ENCODE data around the gene PEX14. TPM values are rescaled to one million over a fixed set of nuclear protein-coding genes. Genes with fewer than 3 reads are reported as not detected.
"Not testable (repeated sequence)": the region's sequence is repeated elsewhere in the genome, so short reads cannot be mapped to it uniquely, and the experiment has no call there.

The PEX14 gene
- polyA plus RNA-seq (2013, experiment 1 of 2): 24.7 TPM
- 20.1 TPM for polyA plus RNA-seq (2013, experiment 2 of 2)

GRCh38 chr1:10474613-10475507, at the start of gene PEX14:
PEX14 (plus strand) TSS chr1:10474950; CDS start chr1:10474967, 17 bp downstream.
- peak within 1 kb of the TSS; percentile 82 for H3K4me3 ChIP-seq (ENCODE audit: extremely low read depth, insufficient read depth, low read length, poor library complexity, severe bottlenecking)
- H3K36me3 ChIP-seq (ENCODE audit: control insufficient read depth, insufficient read depth, low read length): peaks cover 17% of the 10 kb centered on the region
- peaks cover 7% of the 10 kb centered on the region for H3K4me1 ChIP-seq (ENCODE audit: control insufficient read depth, insufficient read depth, low read length, poor library complexity, severe bottlenecking)
- H3K9me3 ChIP-seq (ENCODE audit: control insufficient read depth, low read length): no peaks in the 10 kb centered on the region
- 17 to 21% methylated on average over 33 to 40 of the region's 50 CpGs for WGBS, 2 experiments (ENCODE audit: insufficient coverage in 2 of 2)
- H3K27ac ChIP-seq (ENCODE audit: low read depth, low read length, severe bottlenecking): peak within 1 kb of the TSS; percentile 41

- H3K27ac ChIP-seq (ENCODE audit: low read depth, low read length, severe bottlenecking): not testable (repeated sequence)
- 96 to 97% methylated on average over 8 to 14 of the region's 21 CpGs for WGBS, 2 experiments (ENCODE audit: insufficient coverage in 2 of 2)
Measured at GRCh38 chr1:10425826-10426534, 48.8 kb upstream of the PEX14 start.

GRCh38 chr1:10426535-10426848, 48.3 kb upstream of the PEX14 start:
- H3K9me3 ChIP-seq (ENCODE audit: control insufficient read depth, low read length); H3K4me1 ChIP-seq (ENCODE audit: control insufficient read depth, insufficient read depth, low read length, poor library complexity, severe bottlenecking); H3K4me3 ChIP-seq (ENCODE audit: extremely low read depth, insufficient read depth, low read length, poor library complexity, severe bottlenecking); H3K36me3 ChIP-seq (ENCODE audit: control insufficient read depth, insufficient read depth, low read length); H3K27ac ChIP-seq (ENCODE audit: low read depth, low read length, severe bottlenecking): not testable (repeated sequence)
- 99% methylated on average over 12 of the region's 21 CpGs; no CpG with 5 or more reads in 1 of the 2 experiments for WGBS, 2 experiments (ENCODE audit: insufficient coverage in 2 of 2)

More at GRCh38 chr1:10425826-10426534, 48.8 kb upstream of the PEX14 start:
- H3K4me1 ChIP-seq (ENCODE audit: control insufficient read depth, insufficient read depth, low read length, poor library complexity, severe bottlenecking); H3K9me3 ChIP-seq (ENCODE audit: control insufficient read depth, low read length); H3K4me3 ChIP-seq (ENCODE audit: extremely low read depth, insufficient read depth, low read length, poor library complexity, severe bottlenecking): not testable (repeated sequence)
- peaks cover 14% of the 10 kb centered on the region for H3K36me3 ChIP-seq (ENCODE audit: control insufficient read depth, insufficient read depth, low read length)

GRCh38 chr1:10428984-10429383, 45.8 kb upstream of the PEX14 start:
- 77 to 91% methylated on average over 4 of the region's 5 CpGs for WGBS, 2 experiments (ENCODE audit: insufficient coverage in 2 of 2)

GRCh38 chr1:10429868-10430215, 44.9 kb upstream of the PEX14 start:
- Histone ChIP-seq H3K4me3 (ENCODE audit: extremely low read depth, insufficient read depth, low read length, poor library complexity, severe bottlenecking) (peak overlapping the region; percentile 63), H3K4me1 (ENCODE audit: control insufficient read depth, insufficient read depth, low read length, poor library complexity, severe bottlenecking) (peaks cover 5% of the 10 kb centered on the region), H3K27ac (ENCODE audit: low read depth, low read length, severe bottlenecking) (no peak overlapping the region), H3K36me3 (ENCODE audit: control insufficient read depth, insufficient read depth, low read length) (no peaks in the 10 kb centered on the region), H3K9me3 (ENCODE audit: control insufficient read depth, low read length) (no peaks in the 10 kb centered on the region)
- 49 to 51% methylated on average over 15 of the region's 16 CpGs for WGBS, 2 experiments (ENCODE audit: insufficient coverage in 2 of 2)

More at GRCh38 chr1:10428984-10429383, 45.8 kb upstream of the PEX14 start:
- Histone ChIP-seq H3K36me3 (ENCODE audit: control insufficient read depth, insufficient read depth, low read length) (peaks cover 2% of the 10 kb centered on the region), H3K27ac (ENCODE audit: low read depth, low read length, severe bottlenecking) (no peak overlapping the region), H3K4me3 (ENCODE audit: extremely low read depth, insufficient read depth, low read length, poor library complexity, severe bottlenecking) (no peak overlapping the region), H3K9me3 (ENCODE audit: control insufficient read depth, low read length) (no peaks in the 10 kb centered on the region), H3K4me1 (ENCODE audit: control insufficient read depth, insufficient read depth, low read length, poor library complexity, severe bottlenecking) (peaks cover 5% of the 10 kb centered on the region)

- WGBS, 2 experiments (ENCODE audit: insufficient coverage in 2 of 2): 1% methylated on average over 71 to 93 of the region's 95 CpGs
- peak within 1 kb of the TSS; percentile 82 for H3K27ac ChIP-seq (ENCODE audit: low read depth, low read length, severe bottlenecking)
- peak within 1 kb of the TSS; percentile 63 for H3K4me3 ChIP-seq (ENCODE audit: extremely low read depth, insufficient read depth, low read length, poor library complexity, severe bottlenecking)
- H3K4me1 ChIP-seq (ENCODE audit: control insufficient read depth, insufficient read depth, low read length, poor library complexity, severe bottlenecking): peaks cover 5% of the 10 kb centered on the region
- H3K9me3 ChIP-seq (ENCODE audit: control insufficient read depth, low read length): no peaks in the 10 kb centered on the region
- no peaks in the 10 kb centered on the region for H3K36me3 ChIP-seq (ENCODE audit: control insufficient read depth, insufficient read depth, low read length)
Measured at GRCh38 chr1:10430216-10431069, 44.3 kb upstream of the PEX14 start, which contains the start of gene CENPS. CENPS (plus strand) TSS chr1:10430433; CDS start chr1:10430518, 85 bp downstream.

GRCh38 chr1:10431070-10431730, 43.5 kb upstream of the PEX14 start:
- H3K9me3 ChIP-seq (ENCODE audit: control insufficient read depth, low read length): no peaks in the 10 kb centered on the region
- H3K4me1 ChIP-seq (ENCODE audit: control insufficient read depth, insufficient read depth, low read length, poor library complexity, severe bottlenecking): peaks cover 5% of the 10 kb centered on the region
- 28 to 33% methylated on average over 28 to 30 of the region's 30 CpGs for WGBS, 2 experiments (ENCODE audit: insufficient coverage in 2 of 2)
- peak overlapping the region; percentile 82 for H3K27ac ChIP-seq (ENCODE audit: low read depth, low read length, severe bottlenecking)
- peak overlapping the region; percentile 63 for H3K4me3 ChIP-seq (ENCODE audit: extremely low read depth, insufficient read depth, low read length, poor library complexity, severe bottlenecking)
- H3K36me3 ChIP-seq (ENCODE audit: control insufficient read depth, insufficient read depth, low read length): no peaks in the 10 kb centered on the region

- peaks cover 5% of the 10 kb centered on the region for H3K4me1 ChIP-seq (ENCODE audit: control insufficient read depth, insufficient read depth, low read length, poor library complexity, severe bottlenecking)
- no peak overlapping the region for H3K27ac ChIP-seq (ENCODE audit: low read depth, low read length, severe bottlenecking)
- H3K36me3 ChIP-seq (ENCODE audit: control insufficient read depth, insufficient read depth, low read length): no peaks in the 10 kb centered on the region
- H3K9me3 ChIP-seq (ENCODE audit: control insufficient read depth, low read length): no peaks in the 10 kb centered on the region
- no peak overlapping the region for H3K4me3 ChIP-seq (ENCODE audit: extremely low read depth, insufficient read depth, low read length, poor library complexity, severe bottlenecking)
- WGBS, 2 experiments (ENCODE audit: insufficient coverage in 2 of 2): 86 to 91% methylated on average over 7 to 11 of the region's 14 CpGs
Measured at GRCh38 chr1:10432910-10433700, 41.6 kb upstream of the PEX14 start.

GRCh38 chr1:10433790-10434189, 41.0 kb upstream of the PEX14 start:
- Histone ChIP-seq H3K36me3 (ENCODE audit: control insufficient read depth, insufficient read depth, low read length) (no peaks in the 10 kb centered on the region), H3K4me3 (ENCODE audit: extremely low read depth, insufficient read depth, low read length, poor library complexity, severe bottlenecking) (no peak overlapping the region), H3K9me3 (ENCODE audit: control insufficient read depth, low read length) (no peaks in the 10 kb centered on the region), H3K4me1 (ENCODE audit: control insufficient read depth, insufficient read depth, low read length, poor library complexity, severe bottlenecking) (peaks cover 12% of the 10 kb centered on the region), H3K27ac (ENCODE audit: low read depth, low read length, severe bottlenecking) (no peak overlapping the region)
- WGBS, 2 experiments (ENCODE audit: insufficient coverage in 2 of 2): 94 to 95% methylated on average over 6 to 8 of the region's 11 CpGs

Data from mesodermal cell (in vitro differentiated cells).